Muscle of back (tissue), 13 donors: ENCODE results near the gene PPT2. TPM values are rescaled to one million over a fixed set of nuclear protein-coding genes. Genes with fewer than 3 reads are reported as not detected.

Experiments used
- DNase-seq, 3 donors: peaks; one replicate each; pipeline versions ENCODE4 v3.0.0 to v3.0.0-alpha.2; 2013
- long read RNA-seq, 9 donors: transcript quantifications; one replicate each; lab custom pipeline, GENCODE V29; 2026
- polyA plus RNA-seq, 10 donors: library from polyadenylated mRNA; unstranded; fragments of 120-200 nt; gene quantifications; one replicate each; pipeline ENCODE4 v1.2.1, GENCODE V29; 2013; ENCODE audit not compliant: insufficient read length in 10 of 10

Gene PPT2
- 10 to 100 TPM; 22.3 to 37.4 (median 29.0) TPM for polyA plus RNA-seq
- long read RNA-seq, donor 1, partial matches to known transcripts, result 0 of 2 reads
- long read RNA-seq, donor 1, other reads (novel, unspliced or antisense), result 0 of 2 reads
- long read RNA-seq, donor 2, partial matches to known transcripts, result 0 of 5 reads
- long read RNA-seq, donor 2, other reads (novel, unspliced or antisense), result 0 of 5 reads
- long read RNA-seq, donor 3, result 0 reads
- long read RNA-seq, donor 4, partial matches to known transcripts, result 0 of 4 reads
- long read RNA-seq, donor 4, other reads (novel, unspliced or antisense), result 0 of 4 reads
- long read RNA-seq, donor 5, partial matches to known transcripts, result 0 of 5 reads
- long read RNA-seq, donor 5, other reads (novel, unspliced or antisense), result 0 of 5 reads
- long read RNA-seq, donor 6, partial matches to known transcripts, result 9 of 11 reads
- long read RNA-seq, donor 6, other reads (novel, unspliced or antisense), result 0 of 11 reads
- long read RNA-seq, donor 7, partial matches to known transcripts, result 0 of 3 reads
- long read RNA-seq, donor 7, other reads (novel, unspliced or antisense), result 0 of 3 reads
- long read RNA-seq, donor 8, partial matches to known transcripts, result 0 of 1 reads
- long read RNA-seq, donor 8, other reads (novel, unspliced or antisense), result 0 of 1 reads
- long read RNA-seq, donor 9, partial matches to known transcripts, result 0 of 1 reads
- long read RNA-seq, donor 9, other reads (novel, unspliced or antisense), result 0 of 1 reads

- DNase-seq, result peak; percentile 94 to 98 (median 96)
Observed at GRCh38 chr6:32153564-32154513, at the start of gene PPT2. Gene PPT2 (plus strand): TSS chr6:32154141. CDS start chr6:32154595, 454 bp downstream.

GRCh38 chr6:32105433-32105832 is 48.5 kb upstream of the PPT2 start:
- no peak for DNase-seq

DNA sequence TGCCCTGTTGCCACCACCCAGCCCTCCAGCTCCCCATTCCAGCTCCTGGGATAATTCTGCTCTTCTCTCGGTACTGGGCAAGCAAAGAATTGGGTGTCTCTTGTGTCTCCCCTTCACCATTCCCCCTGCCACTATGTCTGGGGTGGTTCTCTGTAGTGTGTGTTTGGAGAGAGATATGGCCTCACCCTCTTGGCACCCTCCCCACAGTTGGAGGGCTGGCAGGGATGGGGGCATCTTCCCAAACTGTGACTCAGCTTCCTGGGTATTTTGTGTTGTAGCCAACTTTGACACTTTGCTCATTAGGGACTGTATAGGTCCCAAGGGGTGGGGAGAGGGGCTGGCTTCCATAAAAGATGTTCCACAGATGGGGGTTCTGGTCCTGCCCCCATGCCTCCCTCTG is 46.5 kb upstream of the PPT2 start:
- DNase-seq, result no peak

DNA sequence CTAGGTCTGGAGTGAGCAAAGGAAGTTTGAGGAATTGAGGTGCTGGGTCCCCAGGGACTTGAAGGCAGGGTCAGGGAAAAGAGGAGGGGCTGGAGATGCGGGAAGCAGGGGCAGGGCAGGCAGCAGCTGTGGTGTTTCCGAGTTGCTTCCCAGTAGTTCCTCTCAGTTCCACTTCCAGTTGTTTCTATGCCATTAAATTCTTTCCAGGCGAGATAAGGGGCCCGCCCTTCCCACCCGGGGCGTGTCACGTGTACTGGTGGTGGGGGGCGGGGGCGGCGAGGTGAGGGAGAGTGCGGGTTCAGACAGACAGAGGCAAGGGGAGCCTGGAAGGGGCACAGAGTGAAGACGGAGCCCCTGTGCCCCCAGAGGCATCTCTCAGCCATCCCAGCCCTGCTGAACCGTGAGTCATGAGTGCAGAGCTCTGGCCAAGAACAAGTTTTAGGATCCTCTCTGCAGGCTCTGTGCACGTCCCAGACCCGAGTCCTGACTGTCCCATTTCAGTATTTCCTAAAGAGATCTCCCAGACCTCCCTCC is 45.8 kb upstream of the PPT2 start:
- DNase-seq, result peak; percentile 78 to 94 (median 88)

DNA sequence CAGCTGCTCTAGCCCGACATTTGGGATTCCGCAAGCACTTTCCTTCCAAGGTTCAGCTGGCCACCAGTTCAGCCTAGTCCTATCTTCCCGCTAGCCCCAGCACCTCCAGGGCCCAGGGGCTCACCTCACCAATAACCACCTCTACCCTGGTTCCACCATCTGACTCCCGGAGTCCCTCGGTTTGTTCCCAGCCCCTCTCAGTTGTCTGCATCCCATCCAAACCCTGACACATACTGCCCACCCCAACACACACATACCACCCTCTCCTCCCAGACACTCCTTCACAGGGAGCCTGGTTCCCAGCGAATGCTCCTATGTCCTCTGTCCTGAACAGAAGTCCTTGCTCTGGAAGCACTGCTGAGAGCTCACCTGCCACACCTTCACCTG is 45.2 kb upstream of the PPT2 start:
- no peak for DNase-seq

- peak in 2 of 3 donors; percentile 78 to 87 for DNase-seq
Observed at GRCh38 chr6:32109114-32109764, 44.7 kb upstream of the PPT2 start, which contains the start of gene TNXB. Gene TNXB (minus strand): TSS chr6:32109338. CDS start chr6:32098198, 11,140 bp downstream.

- DNase-seq, result no peak
Observed at GRCh38 chr6:32109765-32110160, 44.2 kb upstream of the PPT2 start.

DNA sequence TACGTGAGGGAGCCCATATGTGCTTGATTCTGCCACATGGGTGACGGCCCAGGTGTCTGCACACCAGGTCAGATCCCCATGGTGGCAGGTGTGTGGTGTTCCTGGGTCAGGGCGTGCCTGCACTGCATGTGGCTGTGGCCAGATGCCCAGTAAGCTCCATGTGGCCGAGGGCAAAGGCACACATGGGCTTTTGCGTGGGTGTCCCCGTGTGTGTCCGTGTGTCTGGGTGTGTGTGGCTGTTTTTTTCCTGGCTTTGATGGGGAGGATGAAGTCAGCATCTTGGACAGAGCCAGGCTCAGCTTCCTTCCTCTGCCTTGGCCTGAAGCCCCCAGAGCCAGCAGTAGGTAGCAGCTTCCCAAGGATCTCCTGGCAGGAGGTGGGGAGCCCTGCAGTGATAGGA is 43.3 kb upstream of the PPT2 start:
- peak in 2 of 3 donors; percentile 71 to 80 for DNase-seq

- peak in 2 of 3 donors; percentile 82 to 89 for DNase-seq
Observed at GRCh38 chr6:32111424-32112066, 42.4 kb upstream of the PPT2 start.

- peak; percentile 85 to 97 (median 93) for DNase-seq
Observed at GRCh38 chr6:32112431-32112980, 41.4 kb upstream of the PPT2 start.

GRCh38 chr6:32113386-32114352 is 40.3 kb upstream of the PPT2 start:
- peak; percentile 90 to 98 (median 95) for DNase-seq

DNA sequence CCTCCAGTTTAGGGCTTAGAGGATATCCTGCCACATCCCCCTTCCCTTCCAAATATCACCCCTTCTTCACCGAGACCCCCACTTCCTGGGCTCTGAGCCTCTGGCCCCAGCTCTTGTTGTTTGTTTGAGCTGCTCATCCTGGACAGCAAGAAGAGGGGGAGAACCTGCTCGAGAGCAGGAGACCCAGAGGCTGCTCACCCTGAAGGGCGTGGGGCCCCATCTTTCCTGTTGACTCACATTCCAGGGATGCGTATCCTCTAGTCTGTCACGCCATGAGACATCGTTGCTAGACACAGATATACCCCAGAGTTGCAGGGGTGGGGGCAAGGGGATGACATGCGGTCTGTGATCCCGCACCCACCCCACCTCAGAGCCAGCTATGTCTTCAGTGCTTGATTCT is 39.1 kb upstream of the PPT2 start:
- peak in 2 of 3 donors; percentile 64 to 72 for DNase-seq

DNA sequence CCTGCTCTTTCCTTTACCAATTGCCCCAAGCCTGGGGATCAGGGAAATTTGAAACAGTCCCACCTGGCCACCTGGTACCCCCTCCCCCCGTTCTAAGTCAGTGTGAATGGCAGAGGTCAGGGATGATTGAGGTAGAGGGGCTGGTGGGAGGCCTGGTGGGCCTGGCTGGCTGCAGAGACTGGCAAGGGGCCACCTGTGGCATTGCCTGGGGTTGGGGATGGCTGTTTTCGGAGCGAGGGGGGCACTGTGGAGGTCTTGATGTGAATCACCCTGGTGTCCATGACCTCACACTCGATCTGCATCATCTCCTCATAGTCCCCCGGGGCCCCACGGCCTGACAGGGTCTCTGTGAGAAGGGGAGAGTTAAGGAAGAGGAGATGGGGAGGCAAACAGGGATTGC is 38.3 kb upstream of the PPT2 start:
- DNase-seq, result no peak

- no peak for DNase-seq
Observed at GRCh38 chr6:32116674-32117073, 37.3 kb upstream of the PPT2 start.

DNA sequence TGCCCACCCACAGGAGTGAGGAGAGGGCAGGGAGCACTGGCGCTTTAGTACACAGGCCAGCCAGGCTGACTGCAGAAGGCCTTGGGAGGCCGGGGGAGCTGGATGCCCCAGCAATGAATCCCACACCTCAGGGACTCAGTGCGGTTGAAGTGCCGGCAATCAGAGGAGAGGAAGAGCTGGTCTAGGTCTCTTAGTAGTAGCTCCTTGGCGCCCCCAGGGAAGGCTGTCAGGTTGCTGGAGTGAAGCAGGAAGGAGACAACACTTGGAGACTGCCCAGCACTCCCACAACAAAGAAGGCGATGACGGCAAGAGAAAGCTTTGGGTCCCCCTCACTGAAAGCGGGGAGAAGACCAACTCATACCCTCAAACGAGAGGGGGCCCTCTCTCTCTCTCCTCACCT is 36.5 kb upstream of the PPT2 start:
- no peak for DNase-seq

GRCh38 chr6:32118782-32119628 is 34.9 kb upstream of the PPT2 start:
- DNase-seq, result peak; percentile 77 to 93 (median 89)

- no peak for DNase-seq
Observed at GRCh38 chr6:32120573-32121059, 33.3 kb upstream of the PPT2 start.

GRCh38 chr6:32123681-32124080 is 30.3 kb upstream of the PPT2 start:
- DNase-seq, result no peak
